ENCODE measurements around the gene SPRR2A. TPM values are rescaled to one million over a fixed set of nuclear protein-coding genes. Genes with fewer than 3 reads are reported as not detected.

Gene SPRR2A
- total RNA-seq, 3 donors from 2014 or later, result not detected

Other genes with a start within 250 kb of the SPRR2A start
- not detected for gene LCE1B, start 245.5 kb downstream of the SPRR2A start, total RNA-seq
- not detected for gene LCE1A, start 230.0 kb downstream of the SPRR2A start, total RNA-seq
- gene LCE6A, start 214.7 kb downstream of the SPRR2A start, total RNA-seq, result not detected
- not detected for gene LCE7A, start 197.5 kb downstream of the SPRR2A start, total RNA-seq
- not detected for gene SMCP, start 179.2 kb downstream of the SPRR2A start, total RNA-seq
- gene IVL, start 149.0 kb downstream of the SPRR2A start, total RNA-seq, result not detected
- gene SPRR5, start 110.3 kb downstream of the SPRR2A start, total RNA-seq, result not detected
- gene SPRR4, start 86.9 kb downstream of the SPRR2A start, total RNA-seq, result not detected
- not detected for gene SPRR1A, start 73.4 kb downstream of the SPRR2A start, total RNA-seq
- not detected for gene SPRR3, start 55.8 kb downstream of the SPRR2A start, total RNA-seq
- not detected for gene SPRR1B, start 26.3 kb downstream of the SPRR2A start, total RNA-seq
- not detected for gene SPRR2D, start 16.4 kb downstream of the SPRR2A start, total RNA-seq
- gene SPRR2B, start 14.1 kb upstream of the SPRR2A start, total RNA-seq, result not detected
- not detected for gene SPRR2E, start 37.0 kb upstream of the SPRR2A start, total RNA-seq
- not detected for gene SPRR2F, start 56.0 kb upstream of the SPRR2A start, total RNA-seq
- not detected for gene SPRR2G, start 93.4 kb upstream of the SPRR2A start, total RNA-seq
- gene LELP1, start 145.9 kb upstream of the SPRR2A start, total RNA-seq, result not detected
- gene PRR9, start 160.1 kb upstream of the SPRR2A start, total RNA-seq, result not detected
- not detected for gene LORICRIN, start 202.2 kb upstream of the SPRR2A start, total RNA-seq